Mesenteric fat pad (tissue), 1 donor: ENCODE data around the gene VPREB1. TPM values are rescaled to one million over a fixed set of nuclear protein-coding genes. Genes with fewer than 3 reads are reported as not detected.
"Not testable (repeated sequence)": the region's sequence is repeated elsewhere in the genome, so short reads cannot be mapped to it uniquely, and the experiment has no call there.

ENCODE experiments used
- DNase-seq: peaks from one replicate; pipeline ENCODE4 v3.0.0-alpha.2; 2020; ENCODE audit warnings: low spot score
- total RNA-seq: library from RNA; stranded (reverse); fragmentation: NEBNext Ultra II Directional; extraction: Animal tissue kit (Norgen Biotek cat#: 25700); gene quantifications from one replicate; pipeline ENCODE4 v1.2.1, GENCODE V29; 2021
- donor health status: DM: yes; HTN: yes; CAD: no.

Gene VPREB1
- total RNA-seq, 1 donor from 2014 or later: not detected

GRCh38 chr22:22245256-22245909 is 797 bp downstream of the VPREB1 start:
- no peak for DNase-seq

DNA sequence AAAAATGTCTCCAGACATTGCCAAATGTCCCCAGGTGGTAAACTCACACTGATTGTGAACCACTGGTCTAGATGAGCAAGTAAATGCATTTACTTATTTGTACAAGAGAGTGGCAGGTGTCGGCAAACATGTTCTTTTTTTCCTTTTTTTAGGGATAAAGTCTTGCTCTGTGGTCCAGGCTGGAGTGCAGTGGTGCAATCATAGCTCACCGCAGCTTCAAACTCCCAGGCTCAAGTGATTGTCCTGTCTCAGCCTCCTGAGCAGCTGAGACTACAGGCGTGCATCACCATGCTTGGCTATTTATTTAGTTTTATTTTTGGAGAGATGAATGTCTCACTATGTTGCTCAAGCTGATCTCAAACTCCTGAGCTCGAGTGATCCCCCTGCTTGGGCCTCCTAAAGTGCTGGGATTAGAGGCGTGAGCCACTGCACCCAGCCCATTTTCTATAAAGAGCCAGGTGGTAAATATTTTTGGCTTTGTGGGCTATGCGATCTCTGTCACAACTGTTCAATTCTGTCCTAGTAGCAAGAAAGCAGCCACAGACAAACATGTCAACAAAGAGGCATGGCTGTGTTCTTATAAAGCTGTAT is 1.4 kb downstream of the VPREB1 start:
- DNase-seq: no peak

DNA sequence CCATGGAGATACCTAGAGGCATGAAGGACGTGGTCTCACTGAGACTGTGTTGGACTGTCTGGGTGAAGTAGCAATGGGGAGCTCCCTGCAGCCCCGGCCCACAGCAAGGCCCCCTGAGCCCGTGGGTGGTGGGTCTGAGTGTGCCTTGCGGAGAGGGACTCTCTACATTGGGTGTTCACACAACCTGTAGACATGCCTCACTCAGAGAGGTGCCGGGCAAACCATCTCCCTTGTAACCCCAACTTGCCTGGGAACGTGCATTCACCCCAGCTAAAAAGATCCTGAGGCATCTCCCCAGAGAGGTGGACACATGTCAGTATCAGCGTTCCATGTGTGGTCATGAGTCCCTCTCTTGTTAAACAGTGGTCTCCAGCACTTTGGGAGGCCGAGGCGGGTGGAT is 2.1 kb downstream of the VPREB1 start:
- no peak for DNase-seq

DNA sequence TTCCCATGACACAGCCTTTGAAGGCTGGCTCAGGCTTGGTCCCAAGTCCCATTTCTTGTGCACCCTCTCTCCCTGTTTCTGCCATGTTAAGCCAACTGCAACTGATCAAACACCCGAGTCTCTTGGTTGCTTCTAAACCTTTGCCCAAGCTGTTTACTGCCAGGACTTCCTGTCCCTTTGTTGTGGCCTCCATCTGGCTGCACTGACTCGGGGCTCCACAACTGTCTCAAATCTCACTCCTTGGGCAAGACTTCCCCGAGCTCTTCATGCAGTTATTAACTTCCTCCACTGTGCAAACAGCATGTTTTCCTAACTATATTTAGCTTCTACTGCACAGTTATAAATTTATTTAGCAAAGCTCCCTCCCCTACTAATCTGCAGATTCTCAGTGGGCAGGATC is 4.3 kb downstream of the VPREB1 start:
- no peak for DNase-seq

- DNase-seq: not testable (repeated sequence)
Observed at GRCh38 chr22:22250651-22251050, 6.1 kb downstream of the VPREB1 start.

- DNase-seq: not testable (repeated sequence)
Observed at GRCh38 chr22:22256133-22256532, 11.5 kb downstream of the VPREB1 start.

- not testable (repeated sequence) for DNase-seq
Observed at GRCh38 chr22:22258597-22259415, 14.2 kb downstream of the VPREB1 start.

DNA sequence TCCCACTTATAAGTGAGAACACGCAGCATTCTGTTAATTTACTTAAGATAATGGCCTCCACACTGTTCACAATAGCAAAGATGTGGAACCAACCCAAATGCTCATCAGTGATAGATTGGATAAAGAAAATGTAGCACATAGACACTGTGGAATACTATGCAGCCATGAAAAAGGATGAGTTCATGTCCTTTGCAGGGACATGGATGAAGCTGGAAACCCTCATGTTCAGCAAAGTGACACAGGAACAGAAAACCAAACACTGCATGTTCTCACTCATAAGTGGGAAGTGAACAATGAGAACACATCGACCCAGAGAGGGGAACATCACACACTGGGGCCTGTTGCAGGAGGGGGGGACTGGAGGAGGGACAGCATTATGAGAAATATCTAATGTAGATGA is 15.6 kb downstream of the VPREB1 start:
- not testable (repeated sequence) for DNase-seq

GRCh38 chr22:22260586-22260985 is 16.0 kb downstream of the VPREB1 start:
- not testable (repeated sequence) for DNase-seq

GRCh38 chr22:22262332-22263074 is 17.9 kb downstream of the VPREB1 start:
- not testable (repeated sequence) for DNase-seq

DNA sequence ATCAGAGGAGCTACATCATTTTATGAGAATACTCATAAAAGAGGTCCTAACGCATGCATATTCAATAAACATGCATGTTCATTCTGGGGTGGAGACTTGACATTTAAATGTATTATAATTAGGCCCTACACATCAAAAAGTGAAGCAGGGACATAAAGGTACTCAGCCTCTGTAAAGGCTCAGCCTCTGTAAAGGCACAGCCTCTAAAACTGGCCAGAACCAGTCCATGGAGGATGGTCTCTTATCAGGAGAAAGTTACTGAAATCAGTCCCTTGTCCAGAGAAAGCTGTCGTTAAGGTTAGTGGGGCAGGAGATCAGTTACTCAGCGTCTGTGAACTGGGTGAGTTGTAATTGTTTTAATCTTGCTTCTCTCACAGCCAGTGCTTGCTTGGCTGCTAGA is 19.2 kb downstream of the VPREB1 start:
- DNase-seq: not testable (repeated sequence)

- DNase-seq: not testable (repeated sequence)
Observed at GRCh38 chr22:22270036-22270676, 25.6 kb downstream of the VPREB1 start.

DNA sequence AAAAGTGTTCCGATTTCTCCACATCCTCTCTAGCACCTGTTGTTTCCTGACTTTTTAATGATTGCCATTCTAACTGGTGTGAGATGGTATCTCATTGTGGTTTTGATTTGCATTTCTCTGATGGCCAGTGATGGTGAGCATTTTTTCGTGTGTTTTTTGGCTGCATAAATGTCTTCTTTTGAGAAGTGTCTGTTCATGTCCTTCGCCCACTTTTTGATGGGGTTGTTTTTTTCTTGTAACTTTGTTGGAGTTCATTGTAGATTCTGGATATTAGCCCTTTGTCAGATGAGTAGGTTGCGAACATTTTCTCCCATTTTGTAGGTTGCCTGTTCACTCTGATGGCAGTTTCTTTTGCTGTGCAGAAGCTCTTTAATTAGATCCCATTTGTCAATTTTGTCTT is 32.8 kb downstream of the VPREB1 start:
- DNase-seq: not testable (repeated sequence)

DNA sequence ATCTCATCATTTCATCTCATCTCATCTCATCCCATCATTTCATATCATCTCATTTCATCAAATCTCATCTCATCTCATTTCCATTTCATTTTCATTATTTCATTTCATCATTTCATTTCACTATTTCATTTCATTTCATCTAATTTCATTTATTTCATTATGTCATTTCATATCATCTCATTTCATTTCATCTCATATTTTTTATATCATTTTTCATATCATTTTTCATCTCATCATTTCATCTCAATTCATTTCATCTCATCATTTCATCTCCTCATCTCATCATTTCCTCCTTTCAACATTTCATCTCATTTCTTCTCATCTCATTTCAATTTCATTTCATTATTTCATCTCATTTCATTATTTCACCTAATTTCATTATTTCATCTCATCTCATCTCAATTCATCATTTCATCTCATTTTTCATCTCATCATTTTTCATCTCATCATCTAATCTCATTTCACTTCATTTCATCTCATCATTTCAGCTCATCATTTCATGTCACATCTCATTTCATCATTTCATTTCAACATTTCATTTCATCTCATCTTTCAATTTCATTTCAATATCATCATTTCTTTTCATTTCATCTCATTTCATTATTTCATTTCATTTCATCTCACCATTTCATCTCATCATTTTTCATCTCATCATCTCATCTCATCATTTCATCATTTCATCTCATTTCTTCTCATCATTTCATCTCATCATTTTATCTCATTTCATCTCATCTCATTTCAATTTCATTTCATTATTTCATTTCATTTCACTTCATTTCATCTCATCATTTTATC is 40.6 kb downstream of the VPREB1 start:
- DNase-seq: not testable (repeated sequence)

- not testable (repeated sequence) for DNase-seq
Observed at GRCh38 chr22:22286390-22287105, 42.0 kb downstream of the VPREB1 start.

GRCh38 chr22:22287106-22287626 is 42.6 kb downstream of the VPREB1 start:
- DNase-seq: not testable (repeated sequence)

- DNase-seq: not testable (repeated sequence)
Observed at GRCh38 chr22:22289666-22290065, 45.1 kb downstream of the VPREB1 start.

- DNase-seq: not testable (repeated sequence)
Observed at GRCh38 chr22:22291129-22291806, 46.7 kb downstream of the VPREB1 start.
